BLaER1 treated with 17β-estradiol and CSF1 and Interleukin-3, amounts not matched to agents 10 nM and 100 nM (cell line): ENCODE data around the gene ODAD3.
"Not testable (repeated sequence)": the region's sequence is repeated elsewhere in the genome, so short reads cannot be mapped to it uniquely, and the experiment has no call there.

ENCODE experiments used
- H3K27ac ChIP-seq, 11 experiments: shearing (Covaris generic); formaldehyde crosslinking; 2 replicates each; pipeline ENCODE4 v1.8.1; 2022
- H3K27me3 ChIP-seq, 11 experiments: shearing (Covaris generic); formaldehyde crosslinking; 2 replicates each; pipeline ENCODE4 v1.8.1; 2022
- H3K36me3 ChIP-seq, 11 experiments: shearing (Covaris generic); formaldehyde crosslinking; 2 replicates each; pipeline ENCODE4 v1.8.1; 2022
- H3K4me1 ChIP-seq, 10 experiments: shearing (Covaris generic); formaldehyde crosslinking; 2 replicates each; pipeline ENCODE4 v1.8.1; 2022
- H3K4me2 ChIP-seq, 11 experiments: shearing (Covaris generic); formaldehyde crosslinking; 2 replicates each; pipeline ENCODE4 v1.8.1; 2022
- H3K4me3 ChIP-seq, 10 experiments: shearing (Covaris generic); formaldehyde crosslinking; 2 replicates each; pipeline ENCODE4 v1.8.1; 2022
- H3K9ac ChIP-seq, 11 experiments: shearing (Covaris generic); formaldehyde crosslinking; 2 replicates each; pipeline ENCODE4 v1.8.1; 2022
- H3K9me3 ChIP-seq, 11 experiments: shearing (Covaris generic); formaldehyde crosslinking; replicated peaks in 1 of 11; 2 replicates each; pipeline ENCODE4 v1.8.1; 2022
- H4K20me1 ChIP-seq, 11 experiments: shearing (Covaris generic); formaldehyde crosslinking; 2 replicates each; pipeline ENCODE4 v1.8.1; 2022
- Cebpa-rat ChIP-seq, 11 experiments: shearing (Covaris generic); IDR thresholded peaks; 2 replicates each; pipeline ENCODE4 v1.8.1; 2022

Gene ODAD3

GRCh38 chr19:11463391-11463790, 28.5 kb upstream of the ODAD3 start:
- no peaks in the 10 kb centered on the region; a peak in 1 of 22 replicates for H4K20me1 ChIP-seq
- no peaks in the 10 kb centered on the region for H3K27me3 ChIP-seq
- no peak overlapping the region for H3K4me2 ChIP-seq
- H3K9me3 ChIP-seq, result no peaks in the 10 kb centered on the region
- no peak for TF ChIP-seq Cebpa-rat (IDR thresholded peaks at IDR 0.05)
- H3K4me3 ChIP-seq, result no peak overlapping the region
- H3K36me3 ChIP-seq, result no peaks in the 10 kb centered on the region
- H3K4me1 ChIP-seq, result peaks cover 0 to 20% (median 5%) of the 10 kb centered on the region in 10 experiments; a peak in 9 of 20 replicates
- no peak overlapping the region for H3K27ac ChIP-seq
- no peak overlapping the region for H3K9ac ChIP-seq

GRCh38 chr19:11461453-11461852, 26.5 kb upstream of the ODAD3 start:
- Histone ChIP-seq H3K27ac (no peak overlapping the region), H3K9me3 (no peaks in the 10 kb centered on the region), H3K36me3 (no peaks in the 10 kb centered on the region), H3K27me3 (no peaks in the 10 kb centered on the region), H3K4me3 (no peak overlapping the region), H4K20me1 (no peaks in the 10 kb centered on the region; a peak in 2 of 22 replicates), H3K9ac (no peak overlapping the region), H3K4me1 (peaks cover 0 to 20% (median 5%) of the 10 kb centered on the region in 10 experiments; a peak in 9 of 20 replicates), H3K4me2 (no peak overlapping the region)
- TF ChIP-seq Cebpa-rat (IDR thresholded peaks at IDR 0.05), result no peak

DNA sequence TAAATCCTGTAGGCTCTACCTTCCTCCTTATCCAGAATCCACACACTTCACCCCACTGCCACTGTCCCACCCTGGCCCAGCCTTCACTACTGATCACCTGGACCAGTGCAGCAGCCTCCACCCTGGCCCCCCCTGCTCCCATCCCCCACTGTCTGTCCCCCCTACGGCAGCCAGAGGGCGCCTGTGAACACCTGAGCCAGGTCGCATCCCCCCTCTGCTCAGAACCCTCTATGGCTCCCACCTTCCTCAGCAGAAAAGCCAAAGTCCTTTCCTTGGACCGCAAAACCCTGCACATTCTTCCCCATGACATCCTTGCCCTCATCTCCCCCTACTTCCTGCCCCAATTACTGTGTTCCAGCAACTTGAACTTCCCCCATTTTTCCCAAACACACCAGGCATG, 25.3 kb upstream of the ODAD3 start:
- Histone ChIP-seq H3K9me3 (no peaks in the 10 kb centered on the region), H4K20me1 (no peaks in the 10 kb centered on the region; a peak in 2 of 22 replicates), H3K27me3 (no peaks in the 10 kb centered on the region), H3K4me2 (no peak overlapping the region), H3K36me3 (no peaks in the 10 kb centered on the region), H3K27ac (no peak overlapping the region), H3K9ac (no peak overlapping the region), H3K4me1 (peaks cover 0 to 13% (median 0%) of the 10 kb centered on the region in 10 experiments; a peak in 6 of 20 replicates), H3K4me3 (no peak overlapping the region)
- no peak for TF ChIP-seq Cebpa-rat (IDR thresholded peaks at IDR 0.05)

DNA sequence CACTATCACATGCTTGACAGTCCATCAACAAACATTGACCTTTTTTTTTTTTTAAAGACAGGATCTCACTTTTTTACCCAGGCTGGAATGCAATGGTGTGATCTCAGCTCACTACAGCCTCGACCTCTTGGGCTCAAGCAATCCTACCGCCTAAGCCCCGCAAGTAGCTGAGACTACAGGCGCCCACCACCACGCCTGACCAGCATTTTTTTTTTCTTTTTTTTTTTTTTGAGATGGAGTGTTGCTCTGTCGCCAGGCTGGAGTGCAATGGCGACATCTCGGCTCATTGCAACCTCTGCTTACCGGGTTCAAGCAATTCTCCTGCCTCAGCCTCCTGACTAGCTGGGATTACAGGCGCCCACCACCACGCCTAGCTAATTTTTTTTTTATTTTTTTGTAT, 24.0 kb upstream of the ODAD3 start:
- not testable (repeated sequence) for H3K27ac ChIP-seq, H3K4me3 ChIP-seq

GRCh38 chr19:11458236-11458900, 23.4 kb upstream of the ODAD3 start:
- no peak for TF ChIP-seq Cebpa-rat (IDR thresholded peaks at IDR 0.05)

More for the DNA sequence above, 24.0 kb upstream of the ODAD3 start:
- H3K9me3 ChIP-seq, H3K4me2 ChIP-seq, H3K9ac ChIP-seq, H3K4me1 ChIP-seq, H3K27me3 ChIP-seq, H4K20me1 ChIP-seq, H3K36me3 ChIP-seq: not testable (repeated sequence)

GRCh38 chr19:11457831-11458230, 22.9 kb upstream of the ODAD3 start:
- no peaks in the 10 kb centered on the region for H3K27me3 ChIP-seq
- H3K9me3 ChIP-seq, result no peaks in the 10 kb centered on the region
- no peak for TF ChIP-seq Cebpa-rat (IDR thresholded peaks at IDR 0.05)
- H3K9ac ChIP-seq, result no peak overlapping the region
- H3K4me3 ChIP-seq, result no peak overlapping the region
- no peaks in the 10 kb centered on the region; a peak in 1 of 20 replicates for H3K4me1 ChIP-seq
- no peaks in the 10 kb centered on the region for H3K36me3 ChIP-seq
- H4K20me1 ChIP-seq, result peaks cover 0 to 2% (median 0%) of the 10 kb centered on the region in 11 experiments; a peak in 2 of 22 replicates
- H3K27ac ChIP-seq, result no peak overlapping the region
- no peak overlapping the region for H3K4me2 ChIP-seq

More at GRCh38 chr19:11458236-11458900, 23.4 kb upstream of the ODAD3 start:
- no peaks in the 10 kb centered on the region for H3K36me3 ChIP-seq
- H3K4me2 ChIP-seq, result no peak overlapping the region
- no peak overlapping the region for H3K9ac ChIP-seq
- H3K9me3 ChIP-seq, result no peaks in the 10 kb centered on the region
- no peaks in the 10 kb centered on the region; a peak in 2 of 22 replicates for H4K20me1 ChIP-seq
- no peak overlapping the region for H3K27ac ChIP-seq
- no peaks in the 10 kb centered on the region for H3K27me3 ChIP-seq
- no peak overlapping the region for H3K4me3 ChIP-seq
- H3K4me1 ChIP-seq, result peaks cover 0 to 5% (median 0%) of the 10 kb centered on the region in 10 experiments; a peak in 3 of 20 replicates

DNA sequence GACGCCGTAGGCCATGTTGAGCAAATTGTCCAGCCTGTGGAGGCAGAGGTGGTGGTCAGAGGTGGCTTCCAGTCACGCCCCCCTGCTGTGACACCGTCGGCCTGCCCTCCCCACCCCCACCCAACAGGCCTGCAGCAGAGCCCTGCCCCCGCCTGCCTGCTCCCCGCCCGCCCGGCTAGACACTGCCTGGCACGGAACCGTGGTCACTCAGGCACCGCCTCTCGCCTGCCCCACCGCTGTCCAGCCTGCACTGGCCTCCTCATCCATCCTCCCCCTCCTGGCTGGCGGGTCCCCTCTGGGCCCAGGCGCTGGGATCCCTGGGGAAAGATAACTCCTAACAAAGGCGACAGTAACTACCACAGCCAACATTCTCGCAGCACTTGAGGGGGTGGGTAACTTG, 22.2 kb upstream of the ODAD3 start:
- H3K4me1 ChIP-seq, result peaks cover 0 to 1% (median 0%) of the 10 kb centered on the region in 10 experiments; a peak in 5 of 20 replicates
- no peak overlapping the region for H3K4me2 ChIP-seq
- no peaks in the 10 kb centered on the region for H3K36me3 ChIP-seq
- no peak overlapping the region for H3K27ac ChIP-seq
- H3K9ac ChIP-seq, result no peak overlapping the region
- peaks cover 0 to 5% (median 0%) of the 10 kb centered on the region in 11 experiments; a peak in 2 of 22 replicates for H4K20me1 ChIP-seq
- H3K4me3 ChIP-seq, result no peak overlapping the region
- no peaks in the 10 kb centered on the region for H3K27me3 ChIP-seq
- TF ChIP-seq Cebpa-rat (IDR thresholded peaks at IDR 0.05), result no peak
- H3K9me3 ChIP-seq, result no peaks in the 10 kb centered on the region

DNA sequence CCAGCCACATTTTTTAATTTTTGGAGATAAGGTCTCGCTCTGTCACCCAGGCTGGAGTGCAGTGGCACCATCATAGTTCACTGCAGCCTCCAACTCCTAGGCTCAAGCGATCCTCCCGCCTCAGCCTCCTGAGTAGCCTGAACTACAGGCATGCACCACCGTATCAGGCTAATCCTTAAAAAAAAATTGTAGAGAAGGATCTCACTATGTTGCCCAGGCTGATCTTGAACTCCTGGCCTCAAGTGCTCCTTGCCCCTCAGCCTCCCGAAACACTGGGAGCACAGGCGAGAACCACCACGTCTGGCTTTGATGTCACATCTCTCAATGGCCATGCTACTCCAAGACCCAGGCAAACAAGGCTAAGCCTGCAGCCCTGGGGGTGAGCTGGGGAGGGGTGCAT, 21.7 kb upstream of the ODAD3 start:
- Histone ChIP-seq H3K9me3 (no peaks in the 10 kb centered on the region), H3K4me2 (no peak overlapping the region), H3K4me1 (peaks cover 0 to 6% (median 0%) of the 10 kb centered on the region in 10 experiments; a peak in 5 of 20 replicates), H4K20me1 (peaks cover 0 to 5% (median 0%) of the 10 kb centered on the region in 11 experiments; a peak in 2 of 22 replicates), H3K27ac (no peak overlapping the region), H3K27me3 (no peaks in the 10 kb centered on the region), H3K9ac (no peak overlapping the region), H3K4me3 (no peak overlapping the region), H3K36me3 (no peaks in the 10 kb centered on the region)
- TF ChIP-seq Cebpa-rat (IDR thresholded peaks at IDR 0.05), result no peak

DNA sequence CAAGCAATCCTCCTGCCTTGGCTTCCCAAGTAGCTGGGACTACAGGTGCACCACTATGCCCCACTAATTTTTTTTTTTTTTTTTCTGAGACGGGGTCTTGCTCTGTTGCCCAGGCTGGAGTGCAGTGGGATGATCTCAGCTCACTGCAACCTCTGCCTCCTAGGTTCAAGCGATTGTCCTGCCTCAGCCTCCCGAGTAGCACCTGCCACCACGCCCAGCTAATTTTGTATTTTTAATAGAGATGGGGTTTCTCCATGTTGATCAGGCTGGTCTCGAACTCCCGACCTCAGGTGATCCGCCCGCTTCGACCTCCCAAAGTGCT, 20.3 kb upstream of the ODAD3 start:
- H3K4me3 ChIP-seq, H3K9ac ChIP-seq, H3K4me2 ChIP-seq, H3K27me3 ChIP-seq, H3K27ac ChIP-seq, H3K36me3 ChIP-seq, H4K20me1 ChIP-seq, H3K9me3 ChIP-seq: not testable (repeated sequence)
- H3K4me1 ChIP-seq, result peaks cover 0 to 10% (median 0%) of the 10 kb centered on the region in 10 experiments; a peak in 6 of 20 replicates
